Measurements from ENCODE around the gene GSG1L.

The GSG1L gene

DNA sequence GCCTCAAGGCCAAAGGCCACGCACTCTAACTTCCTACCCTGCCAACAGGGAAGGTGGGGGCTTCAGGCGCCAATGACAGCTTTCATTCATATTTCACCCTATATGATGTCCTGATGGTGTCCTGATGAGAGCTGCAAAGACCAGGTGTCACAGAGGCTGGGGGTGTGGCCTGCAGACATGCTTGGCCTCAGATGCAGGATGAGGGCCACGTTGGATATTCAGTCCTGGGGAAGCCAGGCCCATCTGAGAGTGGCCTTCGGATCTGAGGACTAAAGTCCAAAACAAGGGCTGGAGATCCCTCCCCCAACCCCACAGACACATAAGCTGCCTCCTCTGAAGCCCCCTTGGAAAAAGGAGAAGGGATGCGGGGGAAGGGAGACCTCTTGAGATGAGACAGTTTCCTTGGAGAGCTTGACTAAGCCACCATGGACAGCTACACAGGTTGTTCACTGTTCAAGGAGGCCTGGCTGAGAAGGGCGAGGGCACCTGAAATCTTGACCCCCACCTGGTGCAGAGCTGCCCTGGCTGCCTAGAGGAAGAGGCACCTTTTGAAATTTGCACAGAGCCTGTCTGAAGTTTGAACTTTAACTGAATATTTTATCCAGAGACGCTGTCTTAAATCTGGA is 24.3 kb upstream of the GSG1L start:
- no peak for DNase-seq (ENCODE audit: low read depth)
- H3K4me3 ChIP-seq (ENCODE audit: control insufficient read depth, low read depth, low read length) = no peak overlapping the region
- TF ChIP-seq, protein P1, sequence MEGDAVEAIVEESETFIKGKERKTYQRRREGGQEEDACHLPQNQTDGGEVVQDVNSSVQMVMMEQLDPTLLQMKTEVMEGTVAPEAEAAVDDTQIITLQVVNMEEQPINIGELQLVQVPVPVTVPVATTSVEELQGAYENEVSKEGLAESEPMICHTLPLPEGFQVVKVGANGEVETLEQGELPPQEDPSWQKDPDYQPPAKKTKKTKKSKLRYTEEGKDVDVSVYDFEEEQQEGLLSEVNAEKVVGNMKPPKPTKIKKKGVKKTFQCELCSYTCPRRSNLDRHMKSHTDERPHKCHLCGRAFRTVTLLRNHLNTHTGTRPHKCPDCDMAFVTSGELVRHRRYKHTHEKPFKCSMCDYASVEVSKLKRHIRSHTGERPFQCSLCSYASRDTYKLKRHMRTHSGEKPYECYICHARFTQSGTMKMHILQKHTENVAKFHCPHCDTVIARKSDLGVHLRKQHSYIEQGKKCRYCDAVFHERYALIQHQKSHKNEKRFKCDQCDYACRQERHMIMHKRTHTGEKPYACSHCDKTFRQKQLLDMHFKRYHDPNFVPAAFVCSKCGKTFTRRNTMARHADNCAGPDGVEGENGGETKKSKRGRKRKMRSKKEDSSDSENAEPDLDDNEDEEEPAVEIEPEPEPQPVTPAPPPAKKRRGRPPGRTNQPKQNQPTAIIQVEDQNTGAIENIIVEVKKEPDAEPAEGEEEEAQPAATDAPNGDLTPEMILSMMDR (IDR thresholded peaks at IDR 0.05; ENCODE audit: control insufficient read depth, insufficient read depth, low read depth, low read length, missing control alignments) = no peak

DNA sequence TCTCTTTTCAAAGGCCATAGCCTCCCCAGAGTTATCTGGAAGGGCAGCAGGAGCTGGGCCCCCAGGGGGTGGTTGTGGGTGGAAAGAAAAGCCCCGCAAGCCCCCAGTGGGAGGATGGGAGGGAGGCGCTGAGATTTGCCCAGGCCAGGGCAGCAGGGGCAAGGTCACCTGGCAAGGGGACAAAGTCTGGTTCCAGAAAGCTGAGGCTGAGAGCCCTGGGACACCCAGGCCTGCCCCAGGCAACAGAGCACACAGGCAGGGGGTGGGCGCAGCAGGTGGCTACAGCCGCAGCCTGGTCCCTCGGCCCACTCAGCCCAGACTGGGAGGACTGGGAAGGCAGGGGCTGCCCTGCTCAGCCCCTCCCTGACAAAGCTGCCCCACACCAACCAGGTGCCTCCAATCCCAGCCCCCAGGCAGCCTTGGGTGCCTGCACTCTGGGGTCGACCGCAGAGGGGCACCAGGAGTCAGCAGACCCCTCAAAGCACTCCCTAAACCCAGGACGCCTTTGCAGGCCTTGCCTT is 23.7 kb upstream of the GSG1L start:
- no peak overlapping the region for H3K4me3 ChIP-seq (ENCODE audit: control insufficient read depth, low read depth, low read length)
- TF ChIP-seq, protein P1 (IDR thresholded peaks at IDR 0.05; ENCODE audit: control insufficient read depth, insufficient read depth, low read depth, low read length, missing control alignments) = no peak
- no peak for DNase-seq (ENCODE audit: low read depth)

DNA sequence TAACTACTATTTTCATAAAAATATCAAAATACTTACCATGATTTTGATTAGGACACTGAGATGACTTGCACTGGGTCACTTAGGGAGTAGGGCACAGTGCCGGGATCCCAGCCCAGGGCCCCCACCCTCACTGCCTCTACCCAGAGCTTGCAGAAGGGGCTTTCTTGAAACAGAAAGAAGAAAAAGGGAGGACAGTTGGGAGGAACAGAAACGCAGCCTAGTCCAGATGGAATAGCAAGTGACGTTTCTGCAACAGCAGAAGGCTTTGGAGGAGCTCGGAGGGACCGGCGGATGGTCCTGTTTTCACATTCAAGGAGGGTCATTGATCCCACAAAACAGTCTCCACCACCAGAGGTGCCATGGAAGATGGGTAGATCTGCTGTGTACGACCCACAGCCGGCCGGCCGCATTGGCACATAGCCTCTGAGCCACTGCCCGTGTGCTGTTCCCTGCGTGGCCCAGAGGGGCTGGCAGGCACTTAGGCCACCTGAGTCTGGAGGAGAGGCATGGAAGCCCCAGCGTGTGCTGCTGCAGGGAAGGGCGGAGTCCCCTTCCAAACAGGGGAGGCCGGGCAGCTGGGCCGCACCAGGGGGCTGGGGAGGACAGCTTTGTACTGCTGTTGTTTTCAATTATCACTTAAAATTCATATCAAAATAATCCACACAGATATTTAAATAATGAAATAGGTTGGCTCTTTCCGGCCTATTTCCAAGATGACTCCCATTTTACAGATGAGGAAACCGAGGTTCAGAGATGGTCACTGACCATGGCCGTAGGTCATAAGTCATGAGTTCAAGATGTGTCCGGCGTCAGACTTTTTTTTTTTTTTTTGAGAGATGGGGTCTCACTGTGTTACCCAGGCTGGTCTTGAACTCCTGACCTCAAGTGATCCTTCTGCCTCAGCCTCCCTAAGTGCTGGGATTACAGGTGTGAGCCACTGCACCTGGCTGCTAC is 22.9 kb upstream of the GSG1L start:
- TF ChIP-seq, protein P1 (IDR thresholded peaks at IDR 0.05; ENCODE audit: control insufficient read depth, insufficient read depth, low read depth, low read length, missing control alignments) = no peak
- no peak for DNase-seq (ENCODE audit: low read depth)
- H3K4me3 ChIP-seq (ENCODE audit: control insufficient read depth, low read depth, low read length) = no peak overlapping the region

DNA sequence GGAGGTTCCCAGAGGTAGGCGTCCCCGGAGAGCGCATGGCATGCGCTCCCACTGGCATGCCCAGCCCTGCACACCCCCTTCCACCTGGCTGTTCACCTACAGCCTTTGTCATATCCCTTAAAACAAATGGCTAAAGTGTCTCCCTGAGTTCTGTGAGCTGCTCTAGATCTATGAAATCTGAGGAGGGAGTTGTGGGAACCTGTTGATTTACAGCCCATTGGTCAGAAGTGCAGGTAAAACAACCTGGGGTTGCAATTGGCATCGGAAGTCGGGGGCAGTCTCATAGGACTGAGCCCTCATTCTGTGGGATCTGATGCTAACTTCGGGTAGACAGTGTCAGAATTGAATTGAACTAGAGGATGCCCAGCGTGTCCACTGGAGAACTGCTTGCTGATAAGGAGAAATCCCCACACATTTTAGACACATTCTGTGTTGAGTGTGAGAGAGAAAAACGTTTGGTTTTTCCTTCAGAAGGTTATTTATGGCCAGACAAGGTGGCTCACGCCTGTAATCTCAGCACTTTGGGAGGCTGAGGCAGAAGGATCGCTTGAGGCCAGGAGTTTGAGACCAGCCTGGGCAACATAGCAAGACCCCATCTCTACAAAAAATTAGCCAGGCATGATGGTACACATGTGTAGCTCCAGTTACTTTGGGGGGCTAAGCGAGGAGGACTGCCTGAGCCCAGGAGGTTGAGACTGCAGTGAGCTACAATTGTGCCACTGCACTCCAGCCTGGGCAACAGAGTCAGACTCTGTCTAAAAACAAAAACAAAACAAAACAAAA is 22.1 kb upstream of the GSG1L start:
- TF ChIP-seq, protein P1 (IDR thresholded peaks at IDR 0.05; ENCODE audit: control insufficient read depth, insufficient read depth, low read depth, low read length, missing control alignments) = no peak
- H3K4me3 ChIP-seq (ENCODE audit: control insufficient read depth, low read depth, low read length) = no peak overlapping the region
- no peak for DNase-seq (ENCODE audit: low read depth)

DNA sequence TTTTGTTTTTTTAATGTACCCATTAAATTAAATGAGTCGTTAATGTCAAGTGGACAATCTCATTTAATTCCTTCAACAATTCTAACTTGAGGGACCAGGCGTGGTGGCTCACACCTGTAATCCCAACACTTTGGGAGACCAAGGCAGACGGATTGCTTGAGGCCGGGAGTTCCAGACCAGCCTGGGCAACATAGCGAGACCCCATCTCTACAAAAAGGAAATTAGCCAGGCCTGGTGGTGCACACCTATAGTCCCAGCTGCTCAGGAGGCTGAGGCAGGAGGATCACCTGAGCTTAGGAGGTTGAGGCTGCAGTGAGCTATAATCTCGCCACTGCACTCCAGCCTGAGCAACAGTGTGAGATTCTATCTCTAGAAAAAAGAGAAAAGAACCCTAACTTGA is 20.7 kb upstream of the GSG1L start:
- no peak overlapping the region for H3K4me3 ChIP-seq (ENCODE audit: control insufficient read depth, low read depth, low read length)
- TF ChIP-seq, protein P1 (IDR thresholded peaks at IDR 0.05; ENCODE audit: control insufficient read depth, insufficient read depth, low read depth, low read length, missing control alignments) = no peak
- DNase-seq (ENCODE audit: low read depth) = no peak

DNA sequence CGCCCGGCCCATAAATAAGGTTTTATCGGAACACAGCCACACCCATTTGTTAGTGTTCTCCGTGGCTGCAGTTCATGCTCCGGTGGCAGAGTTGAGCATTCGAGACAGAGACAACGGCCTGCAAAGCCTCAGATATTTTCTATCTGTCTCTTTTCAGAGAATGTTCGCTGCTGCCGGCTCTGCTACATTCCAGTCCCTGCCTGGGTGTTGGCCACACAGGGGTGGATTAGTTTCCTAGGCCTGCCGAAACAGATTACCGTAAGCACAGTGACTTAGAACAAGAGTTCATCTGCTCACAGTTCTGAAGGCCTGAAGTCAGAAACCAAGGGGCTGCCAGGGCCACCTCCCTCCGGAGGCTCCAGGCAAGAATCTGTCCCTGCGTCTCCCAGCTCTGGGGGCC is 19.1 kb upstream of the GSG1L start:
- no peak overlapping the region for H3K4me3 ChIP-seq (ENCODE audit: control insufficient read depth, low read depth, low read length)
- DNase-seq (ENCODE audit: low read depth) = no peak
- TF ChIP-seq, protein P1 (IDR thresholded peaks at IDR 0.05; ENCODE audit: control insufficient read depth, insufficient read depth, low read depth, low read length, missing control alignments) = no peak
